ENCODE results near the gene IFITM1. TPM values are rescaled to one million over a fixed set of nuclear protein-coding genes. Genes with fewer than 3 reads are reported as not detected.
A peak's percentile ranks its signal among the peaks of the same experiment; 100 is the strongest.
"Not testable (repeated sequence)": the region's sequence is repeated elsewhere in the genome, so short reads cannot be mapped to it uniquely, and the experiment has no call there.

The IFITM1 gene
- total RNA-seq, 1 experiment from 2014 or later = 216 TPM

DNA sequence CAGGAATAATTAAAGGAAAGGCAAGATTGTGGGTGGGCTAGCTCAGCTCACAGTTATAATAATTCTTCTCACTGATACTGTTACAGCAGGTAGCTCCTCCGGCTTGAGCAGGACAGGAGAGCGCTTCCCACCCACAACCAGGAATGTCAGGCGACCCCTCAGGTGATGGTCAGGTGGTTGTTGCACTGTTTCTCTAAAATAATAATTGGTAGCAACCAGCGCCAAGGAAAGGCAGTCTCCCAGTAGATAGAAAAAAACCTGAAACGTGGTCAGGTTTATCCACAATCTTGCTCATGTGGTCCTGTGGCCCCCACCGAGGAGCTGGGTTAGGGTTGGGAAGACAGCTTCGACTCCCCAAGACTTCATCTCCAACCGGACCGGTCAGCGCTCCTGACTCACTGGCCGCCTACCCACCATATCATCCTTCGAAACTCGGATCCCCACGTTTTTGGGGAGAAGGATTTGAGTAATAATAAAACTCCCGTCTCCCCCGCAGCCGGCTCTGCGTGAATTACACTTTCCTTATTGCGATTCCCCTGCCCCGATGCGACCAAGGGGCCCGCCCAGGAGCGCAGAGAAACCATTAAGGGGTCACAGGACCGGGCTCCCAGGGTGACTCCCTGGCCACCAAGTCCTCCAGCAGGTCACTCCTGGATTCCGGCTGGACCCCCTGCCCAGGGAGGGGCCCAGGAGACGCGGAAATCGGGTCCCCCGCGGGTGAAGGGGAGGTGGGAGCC lies 4.0 kb downstream of the IFITM1 start:
- not testable (repeated sequence) for H3K27me3 ChIP-seq (ENCODE audit: low read length); H2AFZ ChIP-seq (ENCODE audit: low read length); H3K9me3 ChIP-seq (ENCODE audit: low read length); H3K79me2 ChIP-seq (ENCODE audit: low read length); H4K20me1 ChIP-seq (ENCODE audit: insufficient read depth, low read depth, low read length); H3K36me3 ChIP-seq (ENCODE audit: insufficient read depth, low read length); DNase-seq; H3K4me3 ChIP-seq (ENCODE audit: low read length); H3K9ac ChIP-seq (ENCODE audit: low read length); H3K27ac ChIP-seq (ENCODE audit: low read length); H3K9me2 ChIP-seq (replicated peaks; ENCODE audit: insufficient read depth, low read length); H3K4me2 ChIP-seq (ENCODE audit: low read depth, low read length, poor library complexity, severe bottlenecking)
- H3K4me1 ChIP-seq (ENCODE audit: low read length) = peaks cover 23% of the 10 kb centered on the region

DNA sequence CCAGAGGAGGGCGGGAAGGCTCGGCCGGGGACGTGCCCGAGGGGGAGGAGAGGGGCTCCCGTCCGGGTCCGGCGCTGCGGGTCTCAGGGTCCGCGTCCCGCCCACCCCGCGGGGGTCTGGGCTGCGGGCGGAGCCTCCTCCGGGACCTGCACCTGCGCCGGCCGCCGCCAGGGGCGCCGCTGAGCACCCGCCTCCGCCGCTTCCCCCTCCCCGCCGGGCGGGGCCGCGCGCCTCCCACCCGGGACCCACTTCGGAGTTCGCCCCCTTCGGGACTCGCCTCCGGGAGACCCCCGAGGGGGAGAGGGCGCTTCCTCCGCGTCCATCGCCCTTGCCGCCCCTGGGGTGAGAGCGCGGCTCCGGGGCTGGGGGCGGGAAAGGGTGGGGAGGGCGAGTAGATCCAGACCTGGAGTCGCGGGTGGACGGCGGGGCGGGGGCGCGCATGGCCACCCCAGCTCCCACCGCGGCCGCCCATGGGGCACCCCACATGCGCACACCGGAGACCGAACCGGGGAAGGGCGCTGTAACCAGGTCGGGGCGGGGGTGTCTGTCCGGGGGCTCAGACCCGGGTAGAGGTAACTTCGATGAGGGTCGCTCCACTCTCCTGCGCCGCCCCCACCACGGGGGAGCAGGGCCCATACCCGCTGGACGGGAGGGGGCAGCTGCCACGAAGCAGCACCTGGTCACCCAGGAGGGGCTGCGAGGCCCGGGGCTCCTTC lies 4.7 kb downstream of the IFITM1 start:
- not testable (repeated sequence) for H3K9me3 ChIP-seq (ENCODE audit: low read length); H3K27ac ChIP-seq (ENCODE audit: low read length); H4K20me1 ChIP-seq (ENCODE audit: insufficient read depth, low read depth, low read length); H3K9ac ChIP-seq (ENCODE audit: low read length); H3K4me2 ChIP-seq (ENCODE audit: low read depth, low read length, poor library complexity, severe bottlenecking); H3K27me3 ChIP-seq (ENCODE audit: low read length); H2AFZ ChIP-seq (ENCODE audit: low read length); H3K9me2 ChIP-seq (replicated peaks; ENCODE audit: insufficient read depth, low read length); H3K4me3 ChIP-seq (ENCODE audit: low read length); H3K36me3 ChIP-seq (ENCODE audit: insufficient read depth, low read length); H3K79me2 ChIP-seq (ENCODE audit: low read length); DNase-seq
- H3K4me1 ChIP-seq (ENCODE audit: low read length) = peaks cover 15% of the 10 kb centered on the region

DNA sequence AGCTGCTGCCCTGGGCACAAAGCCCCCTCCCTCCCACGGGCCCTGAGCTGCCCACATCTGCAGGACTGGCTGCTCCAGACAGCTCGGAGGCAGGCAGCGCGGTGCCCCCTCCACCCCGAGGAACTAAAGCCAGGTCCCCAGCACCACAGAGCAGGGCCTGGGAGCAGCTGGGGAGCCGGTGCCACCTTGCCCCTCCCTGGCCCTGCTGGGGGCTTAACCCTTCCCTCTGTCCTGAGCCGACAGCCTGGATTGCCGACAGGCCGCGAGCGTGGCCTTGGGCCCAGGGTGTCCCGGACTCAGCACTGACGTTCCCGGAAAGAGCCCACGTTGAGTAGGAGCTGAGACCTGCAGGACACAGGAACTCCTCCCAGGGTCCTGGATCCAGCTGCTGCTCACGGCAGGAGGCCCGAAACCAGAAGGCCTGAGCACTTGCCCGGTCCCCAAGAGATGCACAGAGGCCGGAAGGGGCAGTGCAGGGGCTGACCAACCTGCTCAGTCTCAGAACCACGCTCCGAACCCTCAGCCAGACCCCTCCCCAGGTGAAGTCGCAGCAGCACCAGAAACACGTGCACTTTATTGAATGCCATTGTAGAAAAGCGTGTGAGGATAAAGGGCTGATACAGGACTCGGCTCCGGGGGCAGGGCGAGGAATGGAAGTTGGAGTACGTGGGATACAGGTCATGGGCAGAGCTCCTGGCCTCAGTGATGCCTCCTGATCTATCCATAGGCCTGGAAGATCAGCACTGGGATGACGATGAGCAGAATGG lies 5.5 kb downstream of the IFITM1 start:
- H4K20me1 ChIP-seq (ENCODE audit: insufficient read depth, low read depth, low read length); H3K27me3 ChIP-seq (ENCODE audit: low read length); H3K9ac ChIP-seq (ENCODE audit: low read length); H3K79me2 ChIP-seq (ENCODE audit: low read length); H3K36me3 ChIP-seq (ENCODE audit: insufficient read depth, low read length); H3K4me3 ChIP-seq (ENCODE audit: low read length); DNase-seq; H3K9me3 ChIP-seq (ENCODE audit: low read length); H3K4me1 ChIP-seq (ENCODE audit: low read length); H3K27ac ChIP-seq (ENCODE audit: low read length); H3K9me2 ChIP-seq (replicated peaks; ENCODE audit: insufficient read depth, low read length); H3K4me2 ChIP-seq (ENCODE audit: low read depth, low read length, poor library complexity, severe bottlenecking); H2AFZ ChIP-seq (ENCODE audit: low read length): not testable (repeated sequence)

DNA sequence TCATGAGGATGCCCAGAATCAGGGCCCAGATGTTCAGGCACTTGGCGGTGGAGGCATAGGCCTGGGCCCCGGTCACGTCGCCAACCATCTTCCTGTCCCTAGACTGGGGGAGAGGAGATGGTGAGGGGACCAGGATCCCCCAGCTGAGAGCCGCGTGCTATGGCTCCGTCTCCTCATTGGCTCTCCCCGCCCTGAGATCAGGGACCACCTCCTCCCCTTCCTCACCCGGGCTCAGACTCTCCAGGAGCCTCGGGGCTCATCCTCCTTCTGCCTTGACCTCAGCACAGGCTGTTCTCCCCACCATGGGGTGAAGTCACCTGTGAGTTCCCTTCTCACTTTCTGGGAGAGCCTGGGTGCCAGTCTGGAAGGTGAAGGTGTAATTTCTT lies 6.0 kb downstream of the IFITM1 start:
- H3K4me2 ChIP-seq (ENCODE audit: low read depth, low read length, poor library complexity, severe bottlenecking); H3K9me2 ChIP-seq (replicated peaks; ENCODE audit: insufficient read depth, low read length); H3K4me1 ChIP-seq (ENCODE audit: low read length); H3K79me2 ChIP-seq (ENCODE audit: low read length); H4K20me1 ChIP-seq (ENCODE audit: insufficient read depth, low read depth, low read length); H3K9me3 ChIP-seq (ENCODE audit: low read length); DNase-seq; H2AFZ ChIP-seq (ENCODE audit: low read length); H3K27ac ChIP-seq (ENCODE audit: low read length); H3K4me3 ChIP-seq (ENCODE audit: low read length); H3K9ac ChIP-seq (ENCODE audit: low read length); H3K36me3 ChIP-seq (ENCODE audit: insufficient read depth, low read length); H3K27me3 ChIP-seq (ENCODE audit: low read length): not testable (repeated sequence)

DNA sequence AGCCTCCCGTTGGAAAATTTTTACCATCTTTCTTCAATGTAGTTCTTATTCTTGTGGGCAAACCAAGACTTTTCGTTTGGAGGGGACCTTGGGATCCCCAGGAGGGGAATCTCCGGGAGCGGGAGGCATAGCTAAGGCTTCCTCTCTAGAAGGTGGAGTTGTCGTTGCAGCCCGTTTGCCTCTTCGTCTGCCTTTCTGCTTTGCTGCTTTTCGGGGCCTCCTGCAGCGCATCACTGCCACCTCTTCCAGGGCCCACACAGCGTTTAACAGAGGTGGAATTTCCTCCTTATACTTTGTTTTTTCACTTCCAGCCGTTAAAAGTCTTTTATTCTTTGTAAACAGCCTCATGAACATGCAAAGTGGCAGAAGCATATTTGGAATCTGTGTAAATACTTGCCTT lies 10.3 kb downstream of the IFITM1 start:
- Histone ChIP-seq H2AFZ (ENCODE audit: low read length) (no peak overlapping the region), H3K9me2 (replicated peaks; ENCODE audit: insufficient read depth, low read length) (no peaks in the 10 kb centered on the region), H3K9me3 (ENCODE audit: low read length) (no peaks in the 10 kb centered on the region), H3K27ac (ENCODE audit: low read length) (no peak overlapping the region), H4K20me1 (ENCODE audit: insufficient read depth, low read depth, low read length) (no peaks in the 10 kb centered on the region), H3K79me2 (ENCODE audit: low read length) (no peaks in the 10 kb centered on the region), H3K27me3 (ENCODE audit: low read length) (no peaks in the 10 kb centered on the region), H3K4me3 (ENCODE audit: low read length) (no peak overlapping the region), H3K4me2 (ENCODE audit: low read depth, low read length, poor library complexity, severe bottlenecking) (no peak overlapping the region), H3K4me1 (ENCODE audit: low read length) (peaks cover 12% of the 10 kb centered on the region), H3K9ac (ENCODE audit: low read length) (no peak overlapping the region), H3K36me3 (ENCODE audit: insufficient read depth, low read length) (no peaks in the 10 kb centered on the region)
- no peak for DNase-seq

DNA sequence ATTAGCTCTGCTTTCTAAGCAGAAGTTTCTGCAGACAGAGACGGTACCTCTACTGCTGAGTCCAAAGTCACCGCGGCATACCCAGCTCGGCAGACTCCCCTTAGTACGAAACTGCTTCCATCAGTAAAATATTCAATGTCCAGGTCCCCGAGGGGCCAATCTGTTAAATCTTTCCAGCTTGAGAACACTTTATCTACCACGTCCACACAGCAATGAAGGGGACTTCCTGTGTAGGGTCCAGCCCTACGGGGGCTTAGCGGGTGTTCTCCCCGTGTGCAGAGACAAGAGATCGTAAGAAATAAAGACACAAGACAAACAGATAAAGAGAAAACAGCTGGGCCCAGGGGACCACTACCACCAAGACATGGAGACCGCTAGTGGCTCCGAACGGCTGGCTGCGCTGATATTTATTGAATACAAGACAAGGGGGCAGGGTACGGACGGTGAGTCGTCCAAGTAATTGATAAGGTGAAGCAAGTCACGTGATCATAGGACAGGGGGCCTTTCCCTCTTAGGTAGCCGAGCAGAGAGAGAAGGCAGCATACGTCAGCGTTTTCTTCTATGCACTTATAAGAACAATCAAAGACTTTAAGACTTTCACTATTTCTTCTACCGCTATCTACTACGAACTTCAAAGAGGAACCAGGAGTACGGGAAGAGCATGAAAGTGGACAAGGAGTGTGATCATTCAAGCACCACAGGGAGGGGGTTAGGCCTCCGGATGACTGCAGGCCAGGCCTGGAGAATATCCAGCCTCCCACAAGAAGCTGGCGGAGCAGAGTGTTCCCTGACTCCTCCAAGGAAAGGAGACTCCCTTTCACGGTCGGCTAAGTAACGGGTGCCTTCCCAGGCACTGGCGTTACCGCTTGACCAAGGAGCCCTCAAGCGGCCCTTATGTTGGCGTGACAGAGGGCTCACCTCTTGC lies 11.0 kb downstream of the IFITM1 start:
- not testable (repeated sequence) for H3K79me2 ChIP-seq (ENCODE audit: low read length); H3K9me2 ChIP-seq (replicated peaks; ENCODE audit: insufficient read depth, low read length); H3K27me3 ChIP-seq (ENCODE audit: low read length); H3K36me3 ChIP-seq (ENCODE audit: insufficient read depth, low read length); H3K4me3 ChIP-seq (ENCODE audit: low read length); H3K4me2 ChIP-seq (ENCODE audit: low read depth, low read length, poor library complexity, severe bottlenecking); H3K27ac ChIP-seq (ENCODE audit: low read length); H2AFZ ChIP-seq (ENCODE audit: low read length); H4K20me1 ChIP-seq (ENCODE audit: insufficient read depth, low read depth, low read length); H3K9ac ChIP-seq (ENCODE audit: low read length); DNase-seq; H3K9me3 ChIP-seq (ENCODE audit: low read length)
- peaks cover 12% of the 10 kb centered on the region for H3K4me1 ChIP-seq (ENCODE audit: low read length)

DNA sequence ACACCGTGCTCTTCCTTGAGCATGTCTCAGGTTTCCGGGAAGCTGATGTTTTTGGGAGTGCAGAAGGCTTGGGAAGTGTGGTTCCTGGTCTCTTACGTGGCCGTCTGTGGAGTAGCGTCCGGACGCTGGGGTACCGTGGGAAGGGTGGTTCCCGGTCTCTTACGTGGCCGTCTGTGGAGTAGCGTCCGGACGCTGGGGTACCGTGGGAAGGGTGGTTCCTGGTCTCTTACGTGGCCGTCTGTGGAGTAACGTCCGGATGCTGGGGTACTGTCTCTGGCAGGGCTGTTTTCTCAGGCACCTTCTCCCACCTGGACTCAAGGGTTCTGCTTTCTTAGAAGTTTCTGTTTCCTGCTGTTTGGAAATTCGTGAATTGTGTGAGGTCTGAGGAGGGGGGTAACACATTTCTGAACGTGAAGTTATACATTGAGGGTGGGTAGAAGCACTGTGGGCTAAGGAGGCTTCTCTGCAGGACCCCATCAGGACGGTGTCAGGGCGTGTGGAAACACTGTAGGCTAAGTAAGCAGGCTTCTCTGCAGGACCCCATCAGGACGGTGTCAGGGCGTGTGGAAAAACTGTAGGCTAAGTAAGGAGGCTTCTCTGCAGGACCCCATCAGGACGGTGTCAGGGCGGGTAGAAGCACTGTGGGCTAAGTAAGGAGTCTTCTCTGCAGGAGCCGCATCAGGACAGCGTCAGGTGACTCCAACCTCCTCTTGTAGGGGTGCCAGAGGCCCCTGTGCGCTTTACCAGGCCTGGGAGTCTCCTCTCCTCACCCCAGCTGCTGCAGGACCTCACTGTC lies 12.2 kb downstream of the IFITM1 start:
- Histone ChIP-seq H3K27me3 (ENCODE audit: low read length) (no peaks in the 10 kb centered on the region), H3K9ac (ENCODE audit: low read length) (peak overlapping the region; percentile 50; the same call in 1 of the 2 replicates), H3K4me3 (ENCODE audit: low read length) (no peak overlapping the region), H3K9me2 (replicated peaks; ENCODE audit: insufficient read depth, low read length) (no peaks in the 10 kb centered on the region), H3K9me3 (ENCODE audit: low read length) (no peaks in the 10 kb centered on the region), H3K27ac (ENCODE audit: low read length) (no peak overlapping the region), H2AFZ (ENCODE audit: low read length) (no peak overlapping the region), H3K4me2 (ENCODE audit: low read depth, low read length, poor library complexity, severe bottlenecking) (no peak overlapping the region), H3K36me3 (ENCODE audit: insufficient read depth, low read length) (no peaks in the 10 kb centered on the region), H3K4me1 (ENCODE audit: low read length) (peaks cover 12% of the 10 kb centered on the region), H3K79me2 (ENCODE audit: low read length) (no peaks in the 10 kb centered on the region), H4K20me1 (ENCODE audit: insufficient read depth, low read depth, low read length) (no peaks in the 10 kb centered on the region)
- DNase-seq = no peak

All from Karpas-422 (cell line).